GM12892 (cell line): ENCODE data around the gene BCKDK.
"Not testable (repeated sequence)": the region's sequence is repeated elsewhere in the genome, so short reads cannot be mapped to it uniquely, and the experiment has no call there.

Source experiments
- DNase-seq: peaks from one replicate; pipeline ENCODE4 v3.0.0; 2011; ENCODE audit not compliant: insufficient read length
- FAIRE-seq: peaks from 2 replicates; lab custom pipeline; 2011; peaks lifted over from hg19 to GRCh38; lab: Jason Lieb, UNC
- POLR2A ChIP-seq: IDR thresholded peaks from 2 replicates; pipeline ENCODE4 v1.6.1; 2011; ENCODE audit warnings: low read depth, low read length, control low read depth
- POLR2AphosphoS5 ChIP-seq: IDR thresholded peaks from 2 replicates; pipeline ENCODE4 v1.6.1; 2011; ENCODE audit warnings: low read depth, low read length, control low read depth
- TAF1 ChIP-seq: IDR thresholded peaks from 2 replicates; pipeline ENCODE4 v1.6.1; 2011; ENCODE audit warnings: low read depth, mild to moderate bottlenecking, control low read depth, low read length, borderline replicate concordance

The BCKDK gene

DNA sequence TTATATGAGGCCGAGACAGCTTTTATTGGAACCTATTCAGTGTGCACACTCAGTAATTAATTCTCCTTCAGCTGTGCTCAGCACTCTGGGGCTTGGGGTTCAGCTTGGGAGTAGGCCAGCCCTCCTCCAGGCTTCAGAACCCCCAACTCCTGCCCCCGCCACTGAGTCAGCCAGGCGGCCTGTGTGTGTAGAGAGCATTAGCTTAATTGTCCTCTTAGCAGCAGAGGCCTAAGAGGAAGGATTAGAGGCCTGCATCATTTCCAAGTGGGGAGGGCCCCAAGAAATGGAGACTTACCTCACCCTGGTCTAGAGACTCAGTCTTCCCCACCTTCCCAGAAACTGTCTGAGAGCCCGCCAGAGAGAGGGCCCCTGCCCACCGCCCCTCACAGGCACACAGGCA lies 20.2 kb upstream of the BCKDK start:
- DNase-seq (no peak), FAIRE-seq (no peak)
- TF ChIP-seq TAF1 (no peak), POLR2A (no peak), POLR2AphosphoS5 (no peak)

GRCh38 chr16:31088459-31089183 lies 19.6 kb upstream of the BCKDK start, which contains the start of gene PRSS53:
Gene PRSS53 (minus strand): TSS chr16:31088943. CDS start chr16:31088809, 134 bp downstream.
- no peak for DNase-seq
- TF ChIP-seq TAF1 (no peak), POLR2AphosphoS5 (no peak), POLR2A (no peak)
- no peak for FAIRE-seq

DNA sequence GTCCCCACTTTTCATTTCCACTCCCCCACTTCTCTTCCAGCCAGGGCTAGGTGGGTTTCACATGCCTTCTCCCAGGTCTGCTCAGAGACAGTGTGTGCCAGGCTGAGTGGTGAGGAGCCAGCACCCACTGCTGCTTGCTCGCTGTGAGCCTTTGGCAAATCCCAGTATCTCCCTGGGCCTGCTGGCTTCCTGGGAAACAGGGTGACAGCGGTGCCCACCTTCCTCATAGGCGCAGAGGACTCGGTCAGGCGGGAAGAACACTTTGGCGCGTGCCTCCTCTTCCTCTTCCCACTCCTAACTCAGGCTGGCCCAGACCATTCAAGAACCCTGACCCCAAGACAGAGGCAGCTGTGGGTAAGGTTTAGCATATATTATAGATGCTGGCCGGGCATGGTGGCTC lies 19.0 kb upstream of the BCKDK start:
- DNase-seq = no peak
- FAIRE-seq = no peak
- TF ChIP-seq TAF1 (no peak), POLR2AphosphoS5 (no peak), POLR2A (no peak)

DNA sequence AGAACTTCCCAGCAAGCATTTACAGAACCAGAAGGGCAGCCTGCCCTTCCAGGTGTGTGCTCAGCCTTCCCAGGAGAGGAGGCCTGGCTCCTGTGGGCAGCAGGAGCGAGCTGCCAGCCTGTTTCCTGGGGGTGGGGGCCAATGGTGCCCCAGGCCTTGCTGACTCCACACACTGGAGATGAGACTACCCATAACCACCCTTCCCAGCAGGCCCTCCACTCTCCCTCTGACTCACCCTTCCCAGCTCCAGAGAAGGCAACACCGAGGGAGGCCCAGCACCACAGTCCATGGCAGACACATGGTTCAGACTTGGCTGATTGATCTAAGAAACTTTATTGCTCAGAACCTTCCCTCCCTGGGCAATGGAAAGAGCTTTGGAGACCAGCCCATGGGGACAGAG lies 17.6 kb upstream of the BCKDK start:
- TF ChIP-seq TAF1 (no peak), POLR2A (no peak), POLR2AphosphoS5 (no peak)
- FAIRE-seq (no peak), DNase-seq (no peak)

DNA sequence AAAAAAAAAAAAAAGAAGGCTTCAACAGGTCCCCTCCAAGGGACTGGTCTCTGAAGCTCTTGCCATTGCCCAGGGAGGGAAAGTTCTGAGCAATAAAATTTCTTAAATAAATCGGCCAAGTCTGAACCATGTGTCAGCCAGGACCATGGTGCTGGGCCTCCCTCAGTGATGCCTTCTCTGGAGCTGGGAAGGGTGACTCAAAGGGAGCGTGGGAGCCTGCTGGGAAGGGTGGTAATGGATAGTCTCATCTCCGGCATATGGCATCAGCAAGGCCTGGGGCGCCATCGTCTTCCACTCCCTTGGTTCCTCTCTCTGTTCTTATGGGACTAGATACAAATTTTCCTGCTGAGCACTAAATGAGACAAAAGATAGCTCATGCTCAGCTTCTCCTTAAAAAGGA lies 15.9 kb upstream of the BCKDK start:
- FAIRE-seq (no peak), DNase-seq (no peak)
- no peak for TF ChIP-seq TAF1
- TF ChIP-seq POLR2A = no peak
- no peak for TF ChIP-seq POLR2AphosphoS5

DNA sequence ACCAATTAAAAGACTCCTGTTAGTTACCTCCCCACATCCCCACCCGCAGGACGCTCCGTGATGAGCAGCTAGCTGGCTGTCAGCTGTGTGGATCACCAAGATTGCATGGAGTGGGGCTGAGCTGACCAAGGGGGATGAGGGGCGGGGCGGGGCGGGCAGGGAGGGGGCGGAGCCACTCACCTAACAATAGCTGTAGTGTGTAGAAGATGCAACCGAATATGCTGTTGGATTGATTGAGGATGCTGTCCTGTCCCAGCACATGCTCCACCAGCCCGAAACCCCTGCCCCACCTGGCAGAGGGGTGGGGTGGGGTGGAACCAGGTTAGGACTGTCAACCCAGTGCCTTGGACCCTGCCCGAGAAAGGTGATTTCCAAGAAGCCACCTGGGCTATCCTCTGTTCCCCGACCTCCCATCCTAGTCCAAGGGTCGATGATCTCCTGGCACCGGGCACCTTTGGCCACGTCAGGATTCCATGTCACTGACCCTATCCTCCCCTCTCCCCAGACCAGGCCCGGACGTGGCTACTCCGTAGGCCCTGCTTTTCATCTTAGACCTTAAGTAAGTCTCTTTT lies 15.0 kb upstream of the BCKDK start:
- DNase-seq (no peak), FAIRE-seq (peak; percentile 36)
- no peak for TF ChIP-seq POLR2AphosphoS5
- no peak for TF ChIP-seq TAF1
- TF ChIP-seq POLR2A = no peak

DNA sequence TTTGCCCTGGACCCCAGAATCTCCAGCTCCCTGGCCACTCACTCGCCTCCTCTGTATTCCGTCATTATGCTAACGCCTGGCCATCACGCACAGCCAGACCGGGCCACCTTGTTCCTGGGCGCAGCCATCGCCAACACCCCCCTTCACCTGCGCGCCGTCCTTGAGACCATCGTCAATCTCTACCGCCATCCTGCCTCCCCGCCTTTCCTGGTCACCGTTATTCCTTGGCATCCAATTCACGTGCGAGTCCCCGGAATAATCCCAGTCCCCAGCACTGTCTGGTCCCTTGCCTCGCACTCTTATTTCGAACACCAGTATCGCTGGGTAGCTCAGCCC lies 14.1 kb upstream of the BCKDK start:
- DNase-seq (no peak), FAIRE-seq (no peak)
- TF ChIP-seq POLR2A = no peak

GRCh38 chr16:31094424-31095120 lies 13.6 kb upstream of the BCKDK start, which contains the start of gene VKORC1:
Gene VKORC1 (minus strand): TSS chr16:31094797. CDS start chr16:31094729, 68 bp downstream.
- TF ChIP-seq TAF1 (no peak), POLR2AphosphoS5 (peak; percentile 35; the same call in 1 of the 2 replicates), POLR2A (peak; percentile 46; the same call in 1 of the 2 replicates)
- DNase-seq = peak; percentile 88
- peak; percentile 91 for FAIRE-seq

GRCh38 chr16:31099860-31100638 lies 8.1 kb upstream of the BCKDK start:
- FAIRE-seq = no peak
- DNase-seq = no peak
- TF ChIP-seq POLR2A (no peak), POLR2AphosphoS5 (no peak), TAF1 (no peak)

DNA sequence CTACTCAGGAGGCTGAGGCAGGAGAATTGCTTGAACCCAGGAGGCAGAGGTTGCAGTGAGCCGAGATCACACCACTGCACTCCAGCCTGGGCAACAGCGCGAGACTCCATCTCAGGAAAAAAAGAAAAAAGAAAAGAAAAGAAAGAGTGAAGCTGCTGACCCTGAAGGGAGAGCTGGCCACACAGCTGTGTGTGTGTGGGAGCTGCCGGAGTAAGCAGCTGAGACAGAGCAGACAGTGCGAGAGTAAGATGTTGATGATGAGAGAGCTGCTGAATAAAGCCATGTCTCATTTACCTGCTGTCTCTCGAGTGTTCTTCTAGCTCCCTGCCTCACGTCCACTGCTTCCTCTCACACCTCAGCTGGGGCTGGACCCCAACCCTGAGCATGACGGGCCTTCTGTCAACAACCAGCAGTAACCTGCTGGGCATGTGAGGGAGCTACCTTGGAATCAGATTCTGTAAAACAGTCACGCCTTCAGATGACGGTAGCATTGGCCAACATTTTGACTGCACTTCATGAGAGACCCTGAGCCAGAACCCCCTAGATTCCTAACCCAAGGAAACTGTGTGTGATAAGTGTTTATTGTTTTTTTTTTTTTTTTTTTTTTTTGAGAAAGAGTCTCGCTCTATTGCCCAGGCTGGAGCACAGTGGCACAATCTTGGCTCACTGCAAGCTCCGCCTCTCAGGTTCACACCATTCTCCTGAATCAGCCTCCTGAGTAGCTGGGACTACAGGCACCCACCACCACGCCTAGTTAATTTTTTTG lies 7.1 kb upstream of the BCKDK start:
- not testable (repeated sequence) for FAIRE-seq

GRCh38 chr16:31105677-31106213 lies 2.4 kb upstream of the BCKDK start:
- no peak for FAIRE-seq
- peak; percentile 83 for DNase-seq
- TF ChIP-seq TAF1 (no peak), POLR2AphosphoS5 (0 out of 2 replicates have a peak, but pooled peaks have one; percentile 24), POLR2A (peak; percentile 44; the same call in 1 of the 2 replicates)

More for the DNA sequence above, 7.1 kb upstream of the BCKDK start:
- DNase-seq = not testable (repeated sequence)
